ENCODE results near the gene DEPDC1B.

- TF ChIP-seq, protein P1, sequence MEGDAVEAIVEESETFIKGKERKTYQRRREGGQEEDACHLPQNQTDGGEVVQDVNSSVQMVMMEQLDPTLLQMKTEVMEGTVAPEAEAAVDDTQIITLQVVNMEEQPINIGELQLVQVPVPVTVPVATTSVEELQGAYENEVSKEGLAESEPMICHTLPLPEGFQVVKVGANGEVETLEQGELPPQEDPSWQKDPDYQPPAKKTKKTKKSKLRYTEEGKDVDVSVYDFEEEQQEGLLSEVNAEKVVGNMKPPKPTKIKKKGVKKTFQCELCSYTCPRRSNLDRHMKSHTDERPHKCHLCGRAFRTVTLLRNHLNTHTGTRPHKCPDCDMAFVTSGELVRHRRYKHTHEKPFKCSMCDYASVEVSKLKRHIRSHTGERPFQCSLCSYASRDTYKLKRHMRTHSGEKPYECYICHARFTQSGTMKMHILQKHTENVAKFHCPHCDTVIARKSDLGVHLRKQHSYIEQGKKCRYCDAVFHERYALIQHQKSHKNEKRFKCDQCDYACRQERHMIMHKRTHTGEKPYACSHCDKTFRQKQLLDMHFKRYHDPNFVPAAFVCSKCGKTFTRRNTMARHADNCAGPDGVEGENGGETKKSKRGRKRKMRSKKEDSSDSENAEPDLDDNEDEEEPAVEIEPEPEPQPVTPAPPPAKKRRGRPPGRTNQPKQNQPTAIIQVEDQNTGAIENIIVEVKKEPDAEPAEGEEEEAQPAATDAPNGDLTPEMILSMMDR (IDR thresholded peaks at IDR 0.05; ENCODE audit: borderline replicate concordance, extremely low read depth, low read length, poor library complexity, severe bottlenecking): no peak
- no peak for TF ChIP-seq EZH2 (IDR thresholded peaks at IDR 0.05; ENCODE audit: borderline replicate concordance, low read depth, low read length, severe bottlenecking)
These were observed 101.5 kb downstream of the DEPDC1B start for GRCh38 chr5:60598424-60598823.

All from DND-41 (cell line).